Esophagus squamous epithelium (tissue), 5 donors: ENCODE results near the gene PLA2G1B. TPM values are rescaled to one million over a fixed set of nuclear protein-coding genes. Genes with fewer than 3 reads are reported as not detected.

Experiments used
- DNase-seq: peaks from one replicate; lab custom pipeline; 2025; lab: John Stamatoyannopoulos, UW
- H3K27ac ChIP-seq, 4 donors: fragments of 200-600 bp; sonication (generic); one replicate each; pipeline ENCODE4 v1.5.1; 2016 to 2019; ENCODE audit warnings: mild to moderate bottlenecking in 1 of 4
- H3K27me3 ChIP-seq, 4 donors: fragments of 200-600 bp; sonication (generic); 1 replicate in 3 of 4; 2 replicates in 1 of 4; pipeline versions ENCODE4 v1.5.1 to v1.6.0; 2017 to 2021; ENCODE audit warnings: antibody characterized with exemption in 1 of 4
- H3K36me3 ChIP-seq, 3 donors: fragments of 200-600 bp; sonication (generic); one replicate each; pipeline ENCODE4 v1.5.1; 2016 to 2019
- H3K4me1 ChIP-seq, 3 donors: fragments of 200-600 bp; sonication (generic); one replicate each; pipeline ENCODE4 v1.5.1; 2017 to 2019
- H3K4me3 ChIP-seq, 4 donors: fragments of 200-600 bp; sonication (generic); 1 replicate in 3 of 4; 2 replicates in 1 of 4; pipeline ENCODE4 v1.5.1; 2016 to 2019; ENCODE audit warnings: mild to moderate bottlenecking in 2 of 4, moderate library complexity in 1 of 4
- H3K9me3 ChIP-seq, 3 donors: fragments of 200-600 bp; sonication (generic); one replicate each; pipeline ENCODE4 v1.5.1; 2016 to 2019
- POLR2A ChIP-seq, 4 donors: fragments of 450-650 bp; IDR thresholded peaks; one replicate each; pipeline ENCODE4 v1.6.1; 2017; ENCODE audit warnings: antibody characterized with exemption in 4 of 4, mild to moderate bottlenecking in 4 of 4, moderate library complexity in 3 of 4
- WGBS, 2 donors: methylation state at CpG; one replicate each; pipeline ENCODE4 v1.1.5; 2018; 5-methylcytosine and 5-hydroxymethylcytosine counted together
- intact Hi-C: fragments of 100-400 bp; cut with DNase I; formaldehyde crosslinking; loops from one replicate; pipeline ENCODE4 v1.15.0; 2022
- total RNA-seq, 4 donors: library from RNA; depleted of rRNA; stranded (reverse); fragments of >200 nt; gene quantifications; one replicate each; pipeline ENCODE4 v1.1.0, GENCODE V29; 2016
- TF ChIP-seq, protein P1 (sequence below), 6 experiments: fragments of 450-650 bp in 4 of 6; fragments of 200-600 bp in 2 of 6; sonication (generic) in 2 of 6; IDR thresholded peaks; one replicate each; pipeline ENCODE4 v1.5.1; 2016 to 2019; ENCODE audit warnings: antibody characterized with exemption in 6 of 6, mild to moderate bottlenecking in 4 of 6, moderate library complexity in 4 of 6
- donor health status: DM: yes; HTN: yes; CAD: no.

Gene PLA2G1B
- total RNA-seq, 4 donors from 2014 or later = not detected

GRCh38 chr12:120367233-120367923, 39.8 kb upstream of the PLA2G1B start:
- H3K36me3 ChIP-seq = no peaks in the 10 kb centered on the region
- H3K27ac ChIP-seq = no peak overlapping the region
- H3K4me1 ChIP-seq = peaks cover 8 to 29% (median 20%) of the 10 kb centered on the region in 3 donors
- H3K4me3 ChIP-seq = peak overlapping the region in 3 of 4 donors; percentile 36 to 63 (median 51)
- intact Hi-C loops = loop anchor here (5.0 kb wide), 1 partner anchor 750 kb away; no protein-coding TSS in a partner anchor
- H3K9me3 ChIP-seq = no peaks in the 10 kb centered on the region
- H3K27me3 ChIP-seq = peaks cover 13 to 73% (median 19%) of the 10 kb centered on the region in 4 donors
- no peak for DNase-seq
- TF ChIP-seq, protein P1, sequence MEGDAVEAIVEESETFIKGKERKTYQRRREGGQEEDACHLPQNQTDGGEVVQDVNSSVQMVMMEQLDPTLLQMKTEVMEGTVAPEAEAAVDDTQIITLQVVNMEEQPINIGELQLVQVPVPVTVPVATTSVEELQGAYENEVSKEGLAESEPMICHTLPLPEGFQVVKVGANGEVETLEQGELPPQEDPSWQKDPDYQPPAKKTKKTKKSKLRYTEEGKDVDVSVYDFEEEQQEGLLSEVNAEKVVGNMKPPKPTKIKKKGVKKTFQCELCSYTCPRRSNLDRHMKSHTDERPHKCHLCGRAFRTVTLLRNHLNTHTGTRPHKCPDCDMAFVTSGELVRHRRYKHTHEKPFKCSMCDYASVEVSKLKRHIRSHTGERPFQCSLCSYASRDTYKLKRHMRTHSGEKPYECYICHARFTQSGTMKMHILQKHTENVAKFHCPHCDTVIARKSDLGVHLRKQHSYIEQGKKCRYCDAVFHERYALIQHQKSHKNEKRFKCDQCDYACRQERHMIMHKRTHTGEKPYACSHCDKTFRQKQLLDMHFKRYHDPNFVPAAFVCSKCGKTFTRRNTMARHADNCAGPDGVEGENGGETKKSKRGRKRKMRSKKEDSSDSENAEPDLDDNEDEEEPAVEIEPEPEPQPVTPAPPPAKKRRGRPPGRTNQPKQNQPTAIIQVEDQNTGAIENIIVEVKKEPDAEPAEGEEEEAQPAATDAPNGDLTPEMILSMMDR (IDR thresholded peaks at IDR 0.05) = peak in 2 of 6 experiments; percentile 3 to 10
- no peak for TF ChIP-seq POLR2A (IDR thresholded peaks at IDR 0.05)
- 38 to 54% methylated on average over 7 to 9 of the region's 10 CpGs for WGBS, 2 donors

DNA sequence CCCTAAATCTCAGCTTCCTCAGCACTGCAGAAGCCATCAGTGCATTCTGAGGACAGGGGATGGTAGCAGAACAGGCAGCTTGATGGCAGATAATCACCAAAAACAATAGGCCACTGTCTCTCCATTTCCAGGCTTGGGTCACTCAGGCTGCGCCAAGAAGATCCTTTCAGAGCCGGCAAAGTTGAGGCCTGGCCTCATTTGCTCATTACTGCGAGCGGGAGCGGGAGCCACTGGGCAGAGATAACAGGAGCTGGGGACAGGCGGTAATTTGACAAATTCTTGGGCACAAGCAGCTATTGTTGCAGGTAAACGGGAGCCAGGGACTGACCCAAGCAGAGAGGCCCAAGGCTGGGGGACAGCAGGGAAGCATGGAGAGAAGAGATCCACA, 39.3 kb upstream of the PLA2G1B start:
- H3K4me3 ChIP-seq = no peak overlapping the region
- peaks cover 10 to 35% (median 20%) of the 10 kb centered on the region in 3 donors for H3K4me1 ChIP-seq
- WGBS, 2 donors = 83 to 84% methylated on average over 1 to 2 of the region's 7 CpGs
- no peak overlapping the region for H3K27ac ChIP-seq
- TF ChIP-seq POLR2A (IDR thresholded peaks at IDR 0.05) = no peak
- TF ChIP-seq, protein P1 (IDR thresholded peaks at IDR 0.05) = no peak
- no peaks in the 10 kb centered on the region for H3K36me3 ChIP-seq
- H3K27me3 ChIP-seq = peaks cover 13 to 72% (median 19%) of the 10 kb centered on the region in 4 donors
- DNase-seq = no peak
- intact Hi-C loops = loop anchor here (5.0 kb wide), 1 partner anchor 750 kb away; no protein-coding TSS in a partner anchor
- no peaks in the 10 kb centered on the region for H3K9me3 ChIP-seq

DNA sequence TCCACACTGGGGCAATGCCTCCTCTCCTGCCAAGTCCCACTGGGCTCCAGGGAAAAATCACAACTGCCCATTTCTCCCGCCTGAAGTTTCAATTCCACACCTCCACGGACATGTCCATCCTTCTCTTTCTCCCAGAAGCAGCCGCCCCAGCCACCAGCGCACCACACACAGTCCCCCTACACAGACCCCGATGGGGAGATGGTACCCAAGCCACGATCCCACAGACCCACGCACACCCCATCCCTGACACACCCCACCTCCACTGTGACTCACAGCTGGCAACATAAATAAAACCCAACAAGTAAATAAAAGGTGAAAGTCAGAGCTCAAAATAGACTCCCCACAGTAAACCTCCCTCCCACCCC, 38.7 kb upstream of the PLA2G1B start:
- Histone ChIP-seq H3K27ac (no peak overlapping the region), H3K9me3 (no peaks in the 10 kb centered on the region), H3K4me3 (no peak overlapping the region), H3K4me1 (peaks cover 15 to 40% (median 20%) of the 10 kb centered on the region in 3 donors), H3K27me3 (peaks cover 13 to 72% (median 17%) of the 10 kb centered on the region in 4 donors), H3K36me3 (no peaks in the 10 kb centered on the region)
- DNase-seq = no peak
- intact Hi-C loops = loop anchor here (5.0 kb wide), 1 partner anchor 751 kb away; no protein-coding TSS in a partner anchor
- 68 to 84% methylated on average over 7 of the region's 7 CpGs for WGBS, 2 donors
- TF ChIP-seq POLR2A (IDR thresholded peaks at IDR 0.05) = no peak
- TF ChIP-seq, protein P1 (IDR thresholded peaks at IDR 0.05) = no peak

DNA sequence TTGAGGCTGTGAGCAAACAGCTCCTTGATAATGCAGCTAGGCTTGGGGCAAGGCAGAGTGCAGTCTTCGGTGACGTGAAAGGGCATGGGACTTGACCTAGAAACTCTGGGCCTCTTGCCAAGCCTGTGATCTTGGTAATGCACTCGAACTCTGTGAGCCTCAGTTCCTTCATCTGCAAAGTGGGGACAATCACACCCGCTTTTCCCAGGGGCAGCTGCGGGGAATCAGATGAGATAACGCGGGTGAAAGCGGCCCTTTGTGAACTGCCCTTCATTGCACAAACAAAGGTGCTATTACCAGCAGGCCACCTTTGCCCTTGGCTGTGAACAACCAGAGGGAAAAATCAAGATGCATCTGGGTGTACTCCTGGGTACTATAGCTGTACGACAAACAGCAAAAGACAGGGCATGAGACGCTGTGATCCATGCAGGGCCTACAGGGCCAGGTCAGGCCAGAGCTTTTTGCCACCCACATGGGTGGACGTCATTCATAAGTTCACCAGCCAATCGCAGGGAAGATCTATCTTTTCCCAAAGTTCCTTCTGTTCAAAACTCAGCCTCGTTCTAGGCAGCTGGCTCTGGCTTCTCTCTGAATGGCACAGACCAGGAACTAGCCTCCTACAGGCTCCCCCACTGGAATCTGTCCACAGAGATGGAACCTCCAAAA, 38.2 kb upstream of the PLA2G1B start:
- Histone ChIP-seq H3K27me3 (peaks cover 11 to 70% (median 14%) of the 10 kb centered on the region in 4 donors), H3K4me1 (peaks cover 17 to 44% (median 20%) of the 10 kb centered on the region in 3 donors), H3K27ac (no peak overlapping the region), H3K36me3 (no peaks in the 10 kb centered on the region), H3K9me3 (no peaks in the 10 kb centered on the region), H3K4me3 (no peak overlapping the region)
- intact Hi-C loops = loop anchor here (5.0 kb wide), 1 partner anchor 751 kb away; no protein-coding TSS in a partner anchor
- 64 to 79% methylated on average over 6 to 7 of the region's 13 CpGs for WGBS, 2 donors
- no peak for DNase-seq
- TF ChIP-seq POLR2A (IDR thresholded peaks at IDR 0.05) = no peak
- TF ChIP-seq, protein P1 (IDR thresholded peaks at IDR 0.05) = no peak

- no peaks in the 10 kb centered on the region for H3K9me3 ChIP-seq
- no peak overlapping the region for H3K27ac ChIP-seq
- intact Hi-C loops = no loop called here
- H3K36me3 ChIP-seq = no peaks in the 10 kb centered on the region
- H3K4me1 ChIP-seq = peaks cover 13 to 36% (median 16%) of the 10 kb centered on the region in 3 donors
- H3K4me3 ChIP-seq = no peak overlapping the region
- DNase-seq = no peak
- peaks cover under 1 to 57% (median 6%) of the 10 kb centered on the region in 4 donors for H3K27me3 ChIP-seq
- TF ChIP-seq, protein P1 (IDR thresholded peaks at IDR 0.05) = no peak
- TF ChIP-seq POLR2A (IDR thresholded peaks at IDR 0.05) = no peak
- whole genome bisulfite sequencing, 2 donors = 75 to 77% methylated on average over 5 to 6 of the region's 6 CpGs
Observed at GRCh38 chr12:120364487-120364886, 36.9 kb upstream of the PLA2G1B start.
